ENCODE measurements around the gene UPK3A.
A peak's percentile ranks its signal among the peaks of the same experiment; 100 is the strongest.

UPK3A gene

DNA sequence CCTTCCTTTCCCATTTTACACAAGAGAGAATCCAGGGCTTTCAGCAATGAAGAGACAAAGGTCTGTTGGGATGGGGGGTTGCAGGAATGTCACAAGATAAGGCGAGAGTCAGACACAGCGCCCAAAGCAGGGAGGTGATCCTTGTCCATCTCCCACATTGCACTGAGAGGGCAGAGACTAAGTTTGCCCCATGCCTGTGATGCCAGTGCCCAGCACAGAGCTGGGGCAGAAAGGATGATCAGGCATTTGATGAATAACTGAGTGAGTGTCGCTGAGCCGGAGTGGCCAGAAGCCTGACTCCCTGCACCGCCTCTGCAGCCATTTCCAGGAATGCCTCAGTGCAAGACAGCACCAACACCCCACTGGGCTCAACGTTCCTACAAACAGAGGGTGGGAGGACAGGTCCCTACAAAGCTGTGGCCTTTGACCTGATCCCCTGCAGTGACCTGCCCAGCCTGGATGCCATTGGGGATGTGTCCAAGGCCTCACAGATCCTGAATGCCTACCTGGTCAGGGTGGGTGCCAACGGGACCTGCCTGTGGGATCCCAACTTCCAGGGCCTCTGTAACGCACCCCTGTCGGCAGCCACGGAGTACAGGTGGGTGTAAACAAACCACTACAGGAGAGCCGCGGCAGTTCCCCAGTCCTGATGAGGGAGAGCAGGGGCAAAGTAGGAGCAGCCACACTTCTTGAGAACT is 2.3 kb downstream of the UPK3A start:
- Histone ChIP-seq H3K36me3 (replicated peaks in 1 of 2; ENCODE audit: control insufficient read depth in 2 of 2, insufficient read depth in 2 of 2, low read length in 2 of 2) (no peaks in the 10 kb centered on the region), H3K9ac (ENCODE audit: low read depth, low read length, poor library complexity) (peak overlapping the region; percentile 32), H3K4me3 (ENCODE audit: low read length in 2 of 2) (no peak overlapping the region), H2BK5ac (ENCODE audit: low read length) (no peak overlapping the region), H3K27me3 (ENCODE audit: control insufficient read depth in 3 of 3, insufficient read depth in 3 of 3, low read depth in 1 of 3, low read length in 3 of 3) (peaks cover 0 to 52% (median 22%) of the 10 kb centered on the region in 3 experiments), H3K4ac (ENCODE audit: low read length) (peak overlapping the region; percentile 10), H3K18ac (ENCODE audit: low read length) (peak overlapping the region; percentile 67), H2AK5ac (ENCODE audit: low read depth, low read length) (peak overlapping the region; percentile 5), H3K4me2 (ENCODE audit: insufficient read depth, low read length, poor library complexity, severe bottlenecking) (no peak overlapping the region), H3K14ac (ENCODE audit: low read length) (no peak overlapping the region), H4K8ac (ENCODE audit: low read depth, low read length) (no peak overlapping the region), H3K79me1 (ENCODE audit: low read depth, low read length) (no peaks in the 10 kb centered on the region), H2BK120ac (ENCODE audit: low read depth, low read length) (no peak overlapping the region), H2AFZ (ENCODE audit: low read length) (no peak overlapping the region), H3K23ac (ENCODE audit: low read depth, low read length, poor library complexity) (no peak overlapping the region), H3K9me3 (replicated peaks in 1 of 2; ENCODE audit: control insufficient read depth in 2 of 2, insufficient read depth in 1 of 2, low read depth in 1 of 2, low read length in 2 of 2) (peaks cover 0 to 5% of the 10 kb centered on the region in 2 donors), H4K91ac (ENCODE audit: low read depth, low read length, poor library complexity) (no peak overlapping the region), H2BK12ac (ENCODE audit: low read length) (no peak overlapping the region), H3K27ac (replicated peaks; ENCODE audit: low read length) (no peak overlapping the region), H3K4me1 (ENCODE audit: control insufficient read depth in 2 of 2, insufficient read depth in 1 of 2, low read depth in 1 of 2, low read length in 2 of 2) (peaks cover 8 to 23% of the 10 kb centered on the region in 2 donors), H2BK15ac (ENCODE audit: low read length) (peak overlapping the region; percentile 69)
- DNase-seq (ENCODE audit: low spot score) = no peak
- no CpG with 5 or more reads among the region's 12 CpGs for WGBS, 2 donors (ENCODE audit: extremely low coverage in 2 of 2, insufficient read length in 2 of 2, insufficient replicate concordance in 1 of 2)

DNA sequence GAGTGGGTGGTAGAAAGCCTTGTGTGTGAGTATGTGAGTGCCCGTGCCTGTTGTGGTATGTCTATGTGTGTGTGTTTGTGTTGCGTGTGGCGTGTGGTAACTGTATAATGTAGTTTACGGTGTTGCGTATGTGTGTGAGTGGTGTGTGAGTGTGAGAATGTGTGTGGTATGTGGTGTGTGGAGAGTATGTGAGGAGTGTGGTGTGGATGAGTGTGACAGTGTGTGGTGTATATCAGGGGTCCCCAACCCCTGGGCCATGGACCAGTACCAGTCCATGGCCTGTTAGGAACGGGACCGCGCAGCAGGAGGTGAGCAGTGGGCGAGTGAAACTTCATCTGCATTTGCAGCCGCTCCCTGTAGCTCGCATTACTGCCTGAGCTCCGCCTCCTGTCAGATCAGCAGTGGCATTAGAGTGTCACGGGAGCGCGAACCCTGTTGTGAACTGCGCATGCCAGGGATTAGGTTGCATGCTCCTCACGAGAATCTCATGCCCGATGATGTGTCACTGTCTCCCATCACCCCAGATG is 5.7 kb downstream of the UPK3A start:
- Histone ChIP-seq H2AFZ (ENCODE audit: low read length) (no peak overlapping the region), H3K9me3 (replicated peaks in 1 of 2; ENCODE audit: control insufficient read depth in 2 of 2, insufficient read depth in 1 of 2, low read depth in 1 of 2, low read length in 2 of 2) (peaks cover 0 to 5% of the 10 kb centered on the region in 2 donors), H2BK5ac (ENCODE audit: low read length) (no peak overlapping the region), H2BK15ac (ENCODE audit: low read length) (peak overlapping the region; percentile 46), H3K18ac (ENCODE audit: low read length) (peak overlapping the region; percentile 59), H2AK5ac (ENCODE audit: low read depth, low read length) (peak overlapping the region; percentile 94), H3K4ac (ENCODE audit: low read length) (peak overlapping the region; percentile 91), H2BK120ac (ENCODE audit: low read depth, low read length) (no peak overlapping the region), H3K9ac (ENCODE audit: low read depth, low read length, poor library complexity) (no peak overlapping the region), H2BK12ac (ENCODE audit: low read length) (peak overlapping the region; percentile 7), H3K27ac (replicated peaks; ENCODE audit: low read length) (no peak overlapping the region), H3K4me1 (ENCODE audit: control insufficient read depth in 2 of 2, insufficient read depth in 1 of 2, low read depth in 1 of 2, low read length in 2 of 2) (peaks cover 4 to 20% of the 10 kb centered on the region in 2 donors), H3K36me3 (replicated peaks in 1 of 2; ENCODE audit: control insufficient read depth in 2 of 2, insufficient read depth in 2 of 2, low read length in 2 of 2) (no peaks in the 10 kb centered on the region), H4K91ac (ENCODE audit: low read depth, low read length, poor library complexity) (peak overlapping the region; percentile 86), H3K79me1 (ENCODE audit: low read depth, low read length) (no peaks in the 10 kb centered on the region), H3K4me2 (ENCODE audit: insufficient read depth, low read length, poor library complexity, severe bottlenecking) (no peak overlapping the region), H4K8ac (ENCODE audit: low read depth, low read length) (no peak overlapping the region), H3K23ac (ENCODE audit: low read depth, low read length, poor library complexity) (peak overlapping the region; percentile 34), H3K14ac (ENCODE audit: low read length) (peak overlapping the region; percentile 85), H3K27me3 (ENCODE audit: control insufficient read depth in 3 of 3, insufficient read depth in 3 of 3, low read depth in 1 of 3, low read length in 3 of 3) (peaks cover 0 to 26% (median 11%) of the 10 kb centered on the region in 3 experiments), H3K4me3 (ENCODE audit: low read length in 2 of 2) (peak overlapping the region in 1 of 2 donors; percentile 8)
- 100% methylated on average over 4 of the region's 18 CpGs; no CpG with 5 or more reads in 1 of the 2 donors for whole genome bisulfite sequencing, 2 donors (ENCODE audit: extremely low coverage in 2 of 2, insufficient read length in 2 of 2, insufficient replicate concordance in 1 of 2)
- no peak for DNase-seq (ENCODE audit: low spot score)

GRCh38 chr22:45291061-45291930 is 6.5 kb downstream of the UPK3A start:
- H2AFZ ChIP-seq (ENCODE audit: low read length) = no peak overlapping the region
- no peak overlapping the region for H3K27ac ChIP-seq (replicated peaks; ENCODE audit: low read length)
- no peak overlapping the region for H3K9ac ChIP-seq (ENCODE audit: low read depth, low read length, poor library complexity)
- H3K79me1 ChIP-seq (ENCODE audit: low read depth, low read length) = no peaks in the 10 kb centered on the region
- H2AK5ac ChIP-seq (ENCODE audit: low read depth, low read length) = no peak overlapping the region
- peak overlapping the region; percentile 99 for H3K14ac ChIP-seq (ENCODE audit: low read length)
- H3K36me3 ChIP-seq (replicated peaks in 1 of 2; ENCODE audit: control insufficient read depth in 2 of 2, insufficient read depth in 2 of 2, low read length in 2 of 2) = no peaks in the 10 kb centered on the region
- peaks cover 0 to 18% (median 3%) of the 10 kb centered on the region in 3 experiments for H3K27me3 ChIP-seq (ENCODE audit: control insufficient read depth in 3 of 3, insufficient read depth in 3 of 3, low read depth in 1 of 3, low read length in 3 of 3)
- peak overlapping the region in 1 of 2 donors; percentile 73 for H3K4me3 ChIP-seq (ENCODE audit: low read length in 2 of 2)
- H2BK5ac ChIP-seq (ENCODE audit: low read length) = no peak overlapping the region
- peak overlapping the region; percentile 55 for H3K23ac ChIP-seq (ENCODE audit: low read depth, low read length, poor library complexity)
- H3K4me2 ChIP-seq (ENCODE audit: insufficient read depth, low read length, poor library complexity, severe bottlenecking) = no peak overlapping the region
- H3K18ac ChIP-seq (ENCODE audit: low read length) = peak overlapping the region; percentile 67
- H2BK120ac ChIP-seq (ENCODE audit: low read depth, low read length) = no peak overlapping the region
- peak overlapping the region; percentile 93 for H3K4ac ChIP-seq (ENCODE audit: low read length)
- WGBS, 2 donors (ENCODE audit: extremely low coverage in 2 of 2, insufficient read length in 2 of 2, insufficient replicate concordance in 1 of 2) = 100% methylated on average over 1 to 5 of the region's 8 CpGs
- peaks cover 0 to 5% of the 10 kb centered on the region in 2 donors for H3K9me3 ChIP-seq (replicated peaks in 1 of 2; ENCODE audit: control insufficient read depth in 2 of 2, insufficient read depth in 1 of 2, low read depth in 1 of 2, low read length in 2 of 2)
- H4K8ac ChIP-seq (ENCODE audit: low read depth, low read length) = peak overlapping the region; percentile 84
- peaks cover 4 to 17% of the 10 kb centered on the region in 2 donors for H3K4me1 ChIP-seq (ENCODE audit: control insufficient read depth in 2 of 2, insufficient read depth in 1 of 2, low read depth in 1 of 2, low read length in 2 of 2)
- peak overlapping the region; percentile 85 for H4K91ac ChIP-seq (ENCODE audit: low read depth, low read length, poor library complexity)
- peak overlapping the region; percentile 11 for H2BK12ac ChIP-seq (ENCODE audit: low read length)
- H2BK15ac ChIP-seq (ENCODE audit: low read length) = peak overlapping the region; percentile 60
- no peak for DNase-seq (ENCODE audit: low spot score)

All from neuronal stem cell (in vitro differentiated cells).